Right ventricle myocardium inferior (tissue), 1 donor: ENCODE results near the gene PLK2. TPM values are rescaled to one million over a fixed set of nuclear protein-coding genes. Genes with fewer than 3 reads are reported as not detected.

Experiments
- ATAC-seq: fragments of 200-7000 bp; cut with Tn5 transposase; one replicate; pipeline ENCODE4 v1.9.1; 2020; ENCODE audit warnings: mild to moderate bottlenecking, moderate library complexity
- DNase-seq: peaks from one replicate; pipeline ENCODE4 v3.0.0; 2021; ENCODE audit errors: missing footprints
- intact Hi-C: fragments of 100-400 bp; cut with DNase I; formaldehyde crosslinking; loops from one replicate; pipeline ENCODE4 v1.11.0; 2022
- long read RNA-seq: library from polyadenylated mRNA; unstranded; transcript quantifications from one replicate; pipeline ENCODE4 v2.0.0, GENCODE V29; 2021
- total RNA-seq: library from RNA; stranded (reverse); fragmentation: NEBNext Ultra II Directional; extraction: Animal tissue kit (Norgen Biotek cat#: 25700); gene quantifications from one replicate; pipeline ENCODE4 v1.2.1, GENCODE V29; 2021
- donor health status: DM: no; HTN: yes; CAD: no; lungs with severe emphysema.

PLK2 gene
- total RNA-seq = 66.4 TPM
- long read RNA-seq, transcript PLK2-201 (14 exons, 2,960 nt) = major isoform, 38 of 39 reads
- long read RNA-seq, partial matches to known transcripts = 1 of 39 reads
- long read RNA-seq, other reads (novel, unspliced or antisense) = 0 of 39 reads

DNA sequence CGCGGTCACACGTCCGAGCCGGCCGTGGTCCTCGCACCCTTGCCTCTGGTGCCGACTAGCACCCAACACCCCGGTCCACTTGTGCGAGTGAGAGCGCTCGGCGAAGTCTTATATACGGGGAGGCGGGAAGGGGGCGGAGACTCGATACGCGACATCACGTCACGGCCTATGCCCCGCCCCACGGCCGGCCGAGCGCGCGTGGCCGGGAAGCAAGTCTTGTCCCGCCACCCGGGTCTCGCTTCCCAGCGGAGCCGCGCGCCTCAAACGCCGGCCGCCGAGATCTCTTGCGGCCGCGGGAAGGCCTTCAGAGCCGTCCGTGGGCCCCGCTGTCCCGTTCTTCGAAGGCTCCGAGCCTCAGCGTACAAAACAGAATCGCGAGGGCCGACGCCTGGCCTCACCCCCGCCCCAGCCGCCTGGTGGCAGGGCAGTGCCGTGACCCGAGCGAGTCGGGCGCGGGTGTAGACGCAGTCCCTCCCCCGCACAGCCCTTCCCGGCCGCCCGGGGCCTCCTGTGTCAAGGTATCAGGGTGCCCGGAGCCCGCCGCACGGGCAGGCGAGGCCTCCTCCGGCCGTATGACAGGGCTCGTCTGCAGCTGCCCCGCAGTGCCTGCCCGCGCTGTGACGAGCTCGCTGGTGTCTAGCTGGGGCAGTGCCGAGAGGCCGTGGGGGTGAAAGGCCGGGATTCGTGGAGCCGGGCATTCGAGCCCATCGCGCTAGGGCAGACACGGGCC lies at the start of gene PLK2:
Gene PLK2, minus strand, starts transcription at position 85 of the 730 bp plus-strand sequence. CDS start 127 bp downstream, outside the sequence.
- DNase-seq = peak; percentile 97
- ATAC-seq = peak; percentile 95
- intact Hi-C loops = loop anchor here (1.0 to 10.0 kb wide), 7 partner anchors 333 to 1162 kb away; no protein-coding TSS in a partner anchor

DNA sequence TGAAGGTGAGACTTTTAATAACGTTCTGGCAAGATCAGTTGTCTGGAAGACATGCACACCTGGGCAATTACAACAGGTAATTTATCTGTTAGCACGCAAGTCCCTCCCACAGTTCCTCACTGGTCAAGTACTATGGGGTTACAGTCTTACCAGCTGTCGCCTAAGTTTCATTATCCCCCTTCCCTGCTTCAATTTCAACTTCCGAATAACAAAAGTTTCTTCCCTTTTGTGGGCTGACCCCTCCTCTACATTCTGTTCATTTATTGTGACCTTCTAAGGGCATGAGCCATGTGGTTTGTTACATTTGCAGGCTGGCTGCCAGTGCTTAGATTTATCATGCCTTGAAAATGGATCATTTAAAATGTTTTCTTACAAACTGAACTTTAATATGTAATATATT lies 47.8 kb upstream of the PLK2 start:
- intact Hi-C loops = no loop called here
- ATAC-seq (no peak), DNase-seq (no peak)

DNA sequence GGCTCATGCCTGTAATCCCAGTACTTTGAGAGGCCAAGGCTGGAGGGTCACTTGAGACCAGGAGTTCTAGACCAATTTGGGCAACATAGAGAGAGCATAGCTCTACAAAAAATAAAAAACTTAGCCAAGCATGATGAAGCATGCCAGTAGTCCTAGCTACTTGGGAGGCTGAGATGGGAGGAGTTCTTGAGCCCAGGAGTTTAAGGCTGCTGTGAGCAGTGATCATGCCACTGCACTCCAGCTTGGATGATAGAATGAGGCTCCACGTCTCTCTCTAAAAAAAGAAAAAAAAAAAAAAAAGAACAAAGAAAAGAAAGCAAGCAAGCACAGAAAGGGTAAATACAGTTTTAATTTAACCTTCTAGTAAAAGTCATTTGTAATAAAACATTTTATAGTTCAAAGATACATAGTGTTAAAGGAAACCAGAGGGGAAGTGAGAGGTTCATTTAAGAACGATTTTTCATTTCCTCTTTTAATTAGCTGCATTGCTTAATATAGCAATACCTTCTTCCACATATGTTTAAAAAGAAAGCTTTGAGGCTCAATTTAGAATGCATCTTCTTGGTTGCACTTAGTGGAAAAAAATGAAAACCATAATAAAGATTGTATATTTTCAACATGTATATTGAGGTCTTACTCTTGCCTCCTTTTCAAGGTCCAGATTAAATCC lies 46.2 kb upstream of the PLK2 start:
- ATAC-seq = no peak
- intact Hi-C loops = no loop called here
- DNase-seq = no peak

DNA sequence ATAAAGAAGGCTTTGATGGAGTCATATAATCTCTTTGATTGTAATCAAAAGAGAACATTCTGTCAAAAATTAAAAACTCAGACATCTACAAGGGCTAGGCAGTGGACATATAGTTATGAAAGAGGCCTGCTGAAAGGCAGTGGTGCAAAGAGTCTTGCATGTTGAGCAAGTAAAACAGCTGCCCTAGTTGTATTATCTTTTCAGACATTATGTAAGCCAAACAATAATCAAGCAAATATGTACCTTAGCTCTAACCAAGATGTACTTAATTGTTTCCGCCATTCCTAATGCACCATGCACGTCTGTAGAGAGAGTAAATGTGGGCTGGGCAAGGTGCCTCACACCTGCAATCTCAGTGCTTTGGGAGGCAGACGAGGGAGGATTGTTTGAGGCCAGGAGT lies 45.6 kb upstream of the PLK2 start:
- intact Hi-C loops = no loop called here
- ATAC-seq = no peak
- no peak for DNase-seq

DNA sequence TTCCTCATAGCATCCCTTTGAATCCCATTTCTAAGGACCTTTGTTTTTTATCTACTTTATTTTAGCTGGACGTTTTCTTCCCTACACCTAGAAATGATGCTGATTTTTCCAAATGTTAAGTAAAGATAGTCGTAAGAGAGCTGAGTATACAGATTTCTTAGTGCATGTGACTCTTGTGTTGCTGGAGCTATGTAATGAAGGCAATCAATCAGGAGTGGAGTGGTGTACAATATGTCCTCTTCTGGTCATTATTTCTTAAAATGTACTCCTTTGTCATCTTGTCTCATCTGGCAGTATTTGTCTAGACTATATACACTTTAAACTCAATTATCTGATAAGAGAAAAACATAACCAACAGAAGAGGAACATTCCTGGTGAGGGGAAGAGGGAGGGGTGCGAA lies 44.9 kb upstream of the PLK2 start:
- no peak for DNase-seq
- no peak for ATAC-seq
- intact Hi-C loops = no loop called here

DNA sequence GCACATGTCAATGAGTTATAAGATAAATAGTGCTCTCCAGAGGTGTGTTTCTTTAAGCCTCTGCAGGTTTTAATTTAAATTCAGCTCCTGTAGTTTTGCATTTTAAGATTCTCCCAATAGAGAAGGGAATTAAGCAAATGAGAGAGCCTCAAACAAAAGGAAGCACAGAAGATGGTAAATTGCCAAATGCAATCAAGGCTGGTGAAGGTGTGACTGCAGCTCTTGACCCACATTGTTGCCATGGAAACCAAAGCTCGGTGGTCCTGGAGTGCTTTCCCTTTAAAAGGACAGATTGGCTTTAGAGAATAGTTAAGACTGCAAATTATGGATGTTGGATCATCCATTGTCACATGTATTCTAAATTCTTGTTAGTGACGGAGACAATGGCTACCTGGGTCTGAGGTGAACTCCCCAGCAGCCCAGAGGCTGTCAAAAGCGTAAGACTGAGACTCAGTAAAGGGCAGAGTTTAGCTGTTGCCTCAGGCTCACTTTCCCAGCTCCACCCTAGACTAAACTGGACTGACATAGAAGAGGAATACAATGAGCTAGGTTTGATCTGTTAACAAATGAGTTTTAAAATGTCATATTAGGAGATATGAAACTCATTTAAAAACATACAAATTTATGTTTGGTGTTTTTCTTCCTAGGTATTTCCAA lies 43.6 kb upstream of the PLK2 start:
- no peak for DNase-seq
- no peak for ATAC-seq
- intact Hi-C loops = no loop called here

DNA sequence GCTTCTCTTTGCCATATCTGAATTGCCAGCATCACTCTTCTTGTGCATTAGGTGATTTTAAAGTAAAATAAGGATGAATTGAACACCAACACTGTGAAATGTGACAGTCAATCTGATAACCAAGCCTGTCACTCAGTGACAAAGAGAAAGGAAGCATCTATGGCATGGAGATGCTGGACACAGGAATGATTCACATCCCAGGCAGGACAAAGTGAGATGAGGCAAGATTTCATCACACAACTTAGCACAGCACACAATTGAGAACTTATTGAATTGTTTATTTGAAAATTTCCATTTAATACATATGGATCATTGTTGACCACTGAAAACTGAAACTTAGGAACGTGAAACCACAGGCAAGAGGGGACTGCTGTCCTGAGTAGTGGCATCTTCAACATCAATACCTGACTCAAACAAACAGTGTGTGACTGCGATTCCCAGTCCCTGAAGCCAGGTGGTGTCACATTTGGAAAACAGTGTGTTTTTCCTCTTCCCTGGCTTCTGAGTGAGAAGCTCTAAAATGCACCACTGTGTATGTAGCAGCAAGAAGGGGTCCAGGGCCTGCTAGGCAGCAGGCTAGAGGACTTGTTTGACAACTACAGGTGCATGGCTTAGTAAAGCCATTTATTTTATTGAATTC lies 42.0 kb upstream of the PLK2 start:
- DNase-seq (no peak), ATAC-seq (no peak)
- intact Hi-C loops = no loop called here

DNA sequence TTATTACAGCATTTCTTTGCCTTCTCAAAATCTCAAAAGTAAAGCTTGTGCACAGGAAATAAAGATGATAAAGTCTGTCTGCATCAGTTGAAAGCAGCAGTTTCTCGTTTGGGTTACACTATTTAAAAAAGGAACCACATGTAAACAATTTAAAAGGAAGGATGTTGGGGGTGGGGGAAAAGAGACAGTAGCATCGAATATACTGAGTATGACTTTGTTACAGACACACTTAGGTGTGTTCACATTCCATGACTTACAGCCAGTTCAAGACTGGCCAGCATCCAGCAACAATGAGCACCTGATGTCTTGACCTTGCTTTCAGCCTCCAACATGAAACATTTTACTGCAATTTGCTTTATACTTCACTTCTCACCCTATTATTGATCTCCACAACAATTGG lies 40.1 kb upstream of the PLK2 start:
- no peak for DNase-seq

DNA sequence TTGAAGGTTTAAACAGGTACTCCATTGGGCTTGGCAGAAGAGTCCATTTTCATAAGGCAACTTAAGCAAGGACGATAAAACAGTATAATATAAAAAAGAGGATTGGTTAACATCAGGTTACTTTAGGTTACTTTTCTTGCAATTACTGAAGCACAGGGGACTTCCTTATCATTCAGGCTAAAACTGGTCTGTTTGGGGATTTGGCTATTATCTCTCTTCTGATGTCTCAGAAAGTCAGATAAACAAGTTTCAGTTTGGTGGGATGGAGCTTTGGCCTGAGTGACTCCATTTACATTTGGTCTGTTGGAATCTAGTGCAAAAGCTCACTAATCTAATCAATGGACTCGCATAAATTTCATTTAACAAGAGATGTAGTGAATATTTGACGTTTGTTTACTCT lies 39.3 kb upstream of the PLK2 start:
- intact Hi-C loops = loop anchor here (2.0 to 10.0 kb wide), 3 partner anchors 218 to 352 kb away; no protein-coding TSS in a partner anchor
- no peak for DNase-seq
- no peak for ATAC-seq

More for the DNA sequence above, 40.1 kb upstream of the PLK2 start:
- no peak for ATAC-seq
- intact Hi-C loops = loop anchor here (2.0 to 10.0 kb wide), 3 partner anchors 217 to 351 kb away; no protein-coding TSS in a partner anchor

DNA sequence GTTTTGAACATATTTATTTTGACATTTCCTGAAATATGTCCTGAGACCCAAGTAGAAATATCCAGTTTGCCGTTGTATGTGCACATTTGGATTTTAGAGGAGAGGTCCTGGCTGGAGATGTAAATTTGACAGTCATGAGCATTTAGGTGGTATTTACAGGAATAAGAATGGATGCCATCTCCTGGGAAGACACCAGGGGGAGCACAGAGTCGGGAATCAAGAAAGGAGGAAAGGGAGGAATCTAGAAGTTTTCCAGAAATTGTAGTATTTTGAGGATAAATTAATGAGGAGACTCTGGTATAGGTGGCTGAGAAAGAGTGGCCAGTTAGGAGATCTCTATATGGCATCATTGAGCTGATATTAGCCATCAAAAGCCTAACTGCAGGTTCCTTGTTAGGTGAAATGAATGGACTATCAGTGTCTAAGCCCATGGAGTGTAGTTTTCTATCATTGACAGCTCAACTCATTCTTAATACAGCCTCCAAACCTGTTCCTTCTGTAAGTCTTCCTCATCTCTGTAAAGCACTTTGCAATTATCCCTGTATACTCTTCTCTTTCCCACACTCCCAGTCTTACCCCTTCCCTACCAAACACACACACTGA lies 38.6 kb upstream of the PLK2 start:
- DNase-seq (no peak), ATAC-seq (no peak)
- intact Hi-C loops = loop anchor here (2.0 to 10.0 kb wide), 3 partner anchors 218 to 352 kb away; no protein-coding TSS in a partner anchor

DNA sequence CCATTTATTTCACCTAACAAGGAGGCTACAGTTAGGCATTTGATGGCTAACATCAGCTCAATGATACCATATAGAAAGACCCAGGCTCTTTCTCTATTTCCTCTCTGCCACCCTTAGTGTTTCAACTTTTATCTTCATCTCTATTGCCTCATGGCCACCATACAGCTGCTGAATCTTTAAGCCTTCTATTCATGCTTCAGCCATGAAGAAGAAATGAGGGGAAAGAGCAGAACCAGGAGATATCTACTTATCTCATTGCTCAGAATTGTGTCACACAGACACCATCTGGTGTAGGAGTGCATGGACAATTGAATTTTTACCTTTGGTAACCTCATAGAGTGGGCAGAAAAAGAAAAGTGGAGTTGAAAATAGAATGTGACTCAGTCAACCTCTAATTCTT lies 38.0 kb upstream of the PLK2 start:
- intact Hi-C loops = loop anchor here (2.0 to 10.0 kb wide), 3 partner anchors 219 to 353 kb away; no protein-coding TSS in a partner anchor
- no peak for DNase-seq
- ATAC-seq = no peak

DNA sequence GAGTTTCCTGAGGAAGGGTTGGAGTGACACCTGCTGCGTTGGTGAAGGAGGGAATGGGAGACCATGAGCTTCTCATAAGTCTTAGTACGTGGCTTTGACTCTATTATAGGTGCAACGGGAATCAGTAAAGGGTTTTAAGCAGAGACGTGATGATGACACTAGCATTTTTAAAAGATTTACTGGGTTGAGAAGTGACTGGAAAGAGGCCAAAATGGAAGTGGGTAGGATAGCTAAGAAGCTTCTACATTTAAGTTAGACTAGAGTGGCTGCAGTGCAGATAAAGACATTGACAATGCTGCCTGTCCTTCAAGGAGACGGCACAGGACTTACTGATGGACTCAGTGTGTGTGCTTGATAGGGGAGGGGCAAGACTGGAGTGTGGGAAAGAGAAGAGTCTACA lies 37.5 kb upstream of the PLK2 start:
- no peak for ATAC-seq
- intact Hi-C loops = loop anchor here (10.0 kb wide), 1 partner anchor 317 kb away; no protein-coding TSS in a partner anchor
- DNase-seq = no peak

DNA sequence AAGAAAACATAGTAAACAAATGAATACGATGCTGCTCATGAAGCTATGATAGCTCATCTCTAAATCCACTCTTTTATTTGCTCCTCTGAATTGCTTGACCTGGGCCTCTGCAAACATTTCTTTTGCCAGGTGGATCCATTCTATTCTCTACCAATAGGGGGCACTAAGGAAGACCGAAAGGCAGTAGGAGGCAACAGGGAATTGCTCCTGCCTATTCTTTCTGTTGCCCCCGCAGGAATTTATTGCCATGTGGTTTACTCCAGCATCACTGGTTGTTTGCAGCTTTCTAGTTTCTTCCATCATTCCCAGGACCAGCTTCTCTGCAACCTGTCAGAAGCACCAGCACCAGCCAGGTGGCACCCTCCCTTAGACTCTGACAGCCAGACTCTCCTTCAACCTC lies 36.6 kb upstream of the PLK2 start:
- no peak for DNase-seq
- ATAC-seq = no peak
- intact Hi-C loops = loop anchor here (10.0 kb wide), 1 partner anchor 318 kb away; no protein-coding TSS in a partner anchor

DNA sequence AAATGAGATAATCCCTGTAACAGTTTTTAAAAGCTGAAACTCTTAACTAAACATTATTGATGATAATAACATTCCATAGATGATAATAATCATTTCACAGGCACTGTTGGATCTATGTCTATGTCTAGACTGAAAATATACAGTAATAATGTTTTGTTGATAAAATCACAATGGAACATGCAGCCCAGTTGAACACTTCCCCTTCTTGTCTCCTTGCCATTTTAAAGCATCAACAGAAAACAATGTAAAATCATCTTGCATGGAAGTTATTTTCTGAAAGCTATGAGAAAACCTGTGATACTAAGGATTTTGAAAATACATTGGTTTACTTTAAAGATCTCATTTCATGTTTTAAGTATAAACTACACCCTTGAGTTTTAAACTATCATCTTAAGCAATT lies 33.3 kb upstream of the PLK2 start:
- intact Hi-C loops = loop anchor here (10.0 kb wide), 1 partner anchor 322 kb away; no protein-coding TSS in a partner anchor
- no peak for ATAC-seq
- no peak for DNase-seq

DNA sequence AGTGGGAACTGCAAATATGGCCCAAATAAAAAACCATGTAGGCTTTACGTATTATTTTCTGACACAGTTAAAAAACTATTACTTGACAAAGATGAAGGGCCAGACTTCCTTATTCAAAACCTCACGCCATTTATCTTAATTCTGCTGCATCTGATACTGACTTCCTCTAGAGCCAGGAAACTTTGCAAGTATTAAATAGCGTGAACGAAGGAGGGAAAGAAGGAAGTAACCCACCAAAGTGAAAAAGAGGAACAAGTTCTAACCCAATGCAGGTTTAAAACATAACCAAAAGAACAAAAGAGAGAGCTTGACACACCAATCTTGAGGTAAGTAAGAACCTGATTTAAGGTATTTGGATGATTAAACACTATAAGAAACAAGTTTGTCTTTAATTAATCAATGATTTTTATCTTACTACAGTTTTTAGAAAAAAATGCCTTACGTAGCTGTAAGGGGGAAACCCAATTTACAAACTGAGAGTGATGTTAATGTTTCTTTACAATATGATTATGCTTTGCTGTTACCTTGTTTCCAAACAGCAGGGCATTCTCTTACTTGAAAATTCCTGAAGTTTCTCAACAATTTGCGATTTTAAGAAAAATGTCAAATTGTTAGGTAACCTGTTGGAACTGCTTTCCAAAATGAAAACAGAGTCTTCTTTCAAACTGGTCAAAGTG lies 31.5 kb upstream of the PLK2 start, which contains the start of gene GAPT:
Gene GAPT, plus strand, starts transcription at position 220 of the 677 bp plus-strand sequence. CDS start 3,102 bp downstream, outside the sequence.
- no peak for ATAC-seq
- DNase-seq = no peak
- intact Hi-C loops = loop anchor here (10.0 kb wide), 1 partner anchor 323 kb away; no protein-coding TSS in a partner anchor

DNA sequence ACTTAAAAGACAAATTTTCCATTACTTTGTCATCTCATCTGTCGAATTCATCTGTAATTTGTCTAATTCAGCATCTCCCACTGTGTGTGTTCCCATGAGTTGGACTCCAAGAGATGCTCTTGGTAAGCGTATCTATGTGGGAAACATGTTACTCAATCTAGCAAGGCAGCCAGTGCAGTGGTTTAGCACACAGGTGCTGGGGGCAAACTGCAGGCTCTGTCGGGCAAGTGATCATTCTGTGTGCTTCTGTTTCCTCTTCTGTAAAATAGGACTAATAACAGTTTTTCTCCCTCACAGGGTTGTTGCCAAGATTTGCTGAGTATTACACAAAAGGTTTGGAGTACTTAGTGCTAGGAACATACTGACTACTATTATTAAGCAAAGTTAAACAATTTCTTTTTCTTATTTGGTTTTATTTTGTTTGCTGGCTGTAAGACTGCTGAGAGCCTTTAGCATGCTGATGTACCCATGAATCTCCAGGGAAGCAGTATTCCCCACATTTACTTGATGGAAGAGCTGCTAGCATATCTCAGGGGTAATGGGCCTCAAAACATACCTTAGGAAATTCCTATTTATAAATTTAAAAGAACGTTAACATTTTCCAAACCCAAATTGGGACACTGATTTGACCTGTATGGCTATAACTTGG lies 30.6 kb upstream of the PLK2 start:
- ATAC-seq = no peak
- DNase-seq = peak; percentile 41
- intact Hi-C loops = loop anchor here (10.0 kb wide), 1 partner anchor 324 kb away; no protein-coding TSS in a partner anchor

DNA sequence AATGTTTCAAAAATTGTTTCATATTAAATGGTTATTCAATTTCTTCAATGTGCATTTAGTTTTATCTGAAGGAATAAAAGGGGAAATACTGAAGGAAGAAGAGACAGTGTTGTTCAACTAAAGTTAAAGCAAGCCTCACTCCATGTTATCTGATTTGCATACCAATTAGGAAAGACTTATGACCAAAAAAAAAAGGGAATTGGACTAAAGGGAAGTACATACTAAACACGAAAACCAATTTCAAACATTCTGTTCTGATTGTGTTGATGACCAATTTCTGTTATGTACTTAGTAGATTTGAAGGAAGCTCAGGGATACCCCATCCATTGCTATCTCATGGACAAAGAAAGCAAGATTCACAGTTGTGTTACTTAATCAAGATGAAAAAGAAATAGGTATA lies 26.4 kb upstream of the PLK2 start:
- ATAC-seq (no peak), DNase-seq (no peak)
- intact Hi-C loops = no loop called here
